ENCODE results near the gene CANT1. TPM values are rescaled to one million over a fixed set of nuclear protein-coding genes. Genes with fewer than 3 reads are reported as not detected.

The CANT1 gene
- total RNA-seq, 1 experiment from 2014 or later = 33.0 TPM

GRCh38 chr17:78973196-78973595 is 36.4 kb downstream of the CANT1 start:
- H3K9me3 Mint-ChIP-seq = no peaks in the 10 kb centered on the region
- H2BK20ac ChIP-seq (ENCODE audit: low read depth, low read length, poor library complexity, severe bottlenecking) = no peak overlapping the region
- no peak overlapping the region for H2BK120ac ChIP-seq (ENCODE audit: low read depth, low read length, poor library complexity, severe bottlenecking)
- no peak overlapping the region for H2AFZ ChIP-seq (ENCODE audit: low read length)
- no peaks in the 10 kb centered on the region for H3K79me1 ChIP-seq (ENCODE audit: insufficient read depth, low read depth, low read length, poor library complexity, severe bottlenecking)
- no peak overlapping the region for H3K27ac ChIP-seq (ENCODE audit: insufficient read length, low read depth, low read length)
- no peak overlapping the region for H3K56ac ChIP-seq (ENCODE audit: insufficient read length, low read depth, low read length)
- H3K4me1 ChIP-seq (ENCODE audit: insufficient read depth, low read length) = no peaks in the 10 kb centered on the region
- H3K4me1 Mint-ChIP-seq = peaks cover 13 to 31% of the 10 kb centered on the region in 2 experiments
- DNase-seq = peak; percentile 72
- H3K27ac Mint-ChIP-seq = no peak overlapping the region
- peaks cover 0 to 30% (median 15%) of the 10 kb centered on the region in 3 experiments; a peak in 6 of 7 replicates for H3K36me3 Mint-ChIP-seq (ENCODE audit: insufficient read depth in 1 of 3, low read depth in 3 of 3)
- H4K91ac ChIP-seq (ENCODE audit: insufficient read length, low read depth, low read length) = no peak overlapping the region
- no peaks in the 10 kb centered on the region for H3K27me3 ChIP-seq (ENCODE audit: insufficient read depth, low read length)
- H3K23me2 ChIP-seq (ENCODE audit: insufficient read length, low read depth, low read length, poor library complexity, severe bottlenecking) = no peaks in the 10 kb centered on the region
- H3K4me3 Mint-ChIP-seq = no peak overlapping the region
- H4K8ac ChIP-seq (replicated peaks; ENCODE audit: insufficient read length, low read depth, low read length) = no peak overlapping the region
- no peak overlapping the region for H4K5ac ChIP-seq (ENCODE audit: insufficient read length, low read depth, low read length)
- no peaks in the 10 kb centered on the region; the same call in 1 of the 2 replicates for H3K27me3 Mint-ChIP-seq (ENCODE audit: low read depth)
- no peak overlapping the region for H3K9ac ChIP-seq (ENCODE audit: extremely low read depth, insufficient read length, low read length)
- no peak for TF ChIP-seq CTCF (conservative IDR thresholded peaks at IDR 0.05)
- no peak overlapping the region for H3K18ac ChIP-seq (ENCODE audit: insufficient read length, low read depth, low read length)
- no peak overlapping the region for H3K4me2 ChIP-seq (ENCODE audit: insufficient read depth, insufficient read length, low read length)
- no peak overlapping the region for H2BK15ac ChIP-seq (ENCODE audit: low read depth, low read length)
- no CpG with 5 or more reads among the region's 11 CpGs for WGBS (ENCODE audit: extremely low coverage, insufficient read length, low lambda C conversion rate)
- H3K9me3 ChIP-seq (ENCODE audit: control insufficient read depth, low read depth, low read length) = no peaks in the 10 kb centered on the region
- H3K4ac ChIP-seq (ENCODE audit: low read depth, low read length) = no peak overlapping the region
- no peaks in the 10 kb centered on the region for H3K79me2 ChIP-seq (ENCODE audit: insufficient read depth, low read length)
- H4K20me1 ChIP-seq (ENCODE audit: control insufficient read depth, insufficient read depth, insufficient read length) = no peaks in the 10 kb centered on the region
- H2BK12ac ChIP-seq (ENCODE audit: insufficient read length, low read depth, low read length) = no peak overlapping the region
- H2BK5ac ChIP-seq (ENCODE audit: insufficient read length, low read length) = no peak overlapping the region
- no peak overlapping the region for H2AK5ac ChIP-seq (ENCODE audit: insufficient read length, low read length)
- H3K23ac ChIP-seq (ENCODE audit: insufficient read length, low read depth, low read length) = no peak overlapping the region
- H3K14ac ChIP-seq (ENCODE audit: insufficient read depth, low read length) = no peak overlapping the region
- no peak overlapping the region for H3T11ph ChIP-seq (ENCODE audit: low read length)
